ENCODE data around the gene SHMT2.

The SHMT2 gene

GRCh38 chr12:57227315-57228115 lies 2.0 kb upstream of the SHMT2 start:
- DNase-seq (ENCODE audit: low read depth in 2 of 2): no peak

GRCh38 chr12:57229046-57229633 lies 371 bp upstream of the SHMT2 start:
- DNase-seq (ENCODE audit: low read depth in 2 of 2): no peak

GRCh38 chr12:57230381-57231155 lies 1.1 kb downstream of the SHMT2 start:
- no peak for DNase-seq (ENCODE audit: low read depth in 2 of 2)

GRCh38 chr12:57231276-57232021 lies 1.9 kb downstream of the SHMT2 start:
- no peak for DNase-seq (ENCODE audit: low read depth in 2 of 2)

- no peak for DNase-seq (ENCODE audit: low read depth in 2 of 2)
Observed at GRCh38 chr12:57232156-57232756, 2.7 kb downstream of the SHMT2 start.

GRCh38 chr12:57233357-57234232 lies 4.1 kb downstream of the SHMT2 start:
- no peak for DNase-seq (ENCODE audit: low read depth in 2 of 2)

- DNase-seq (ENCODE audit: low read depth in 2 of 2): no peak
Observed at GRCh38 chr12:57234233-57234570, 4.7 kb downstream of the SHMT2 start.

GRCh38 chr12:57234571-57235016 lies 5.1 kb downstream of the SHMT2 start:
- DNase-seq (ENCODE audit: low read depth in 2 of 2): no peak

GRCh38 chr12:57235017-57235727 lies 5.7 kb downstream of the SHMT2 start:
- no peak for DNase-seq (ENCODE audit: low read depth in 2 of 2)

GRCh38 chr12:57235728-57236131 lies 6.2 kb downstream of the SHMT2 start:
- no peak for DNase-seq (ENCODE audit: low read depth in 2 of 2)

- no peak for DNase-seq (ENCODE audit: low read depth in 2 of 2)
Observed at GRCh38 chr12:57236201-57236924, 6.9 kb downstream of the SHMT2 start.

- DNase-seq (ENCODE audit: low read depth in 2 of 2): no peak
Observed at GRCh38 chr12:57236925-57237595, 7.5 kb downstream of the SHMT2 start.

GRCh38 chr12:57237596-57237931 lies 8.1 kb downstream of the SHMT2 start:
- DNase-seq (ENCODE audit: low read depth in 2 of 2): no peak

GRCh38 chr12:57237932-57238853 lies 8.7 kb downstream of the SHMT2 start:
- no peak for DNase-seq (ENCODE audit: low read depth in 2 of 2)

- DNase-seq (ENCODE audit: low read depth in 2 of 2): peak; percentile 65 to 75
Observed at GRCh38 chr12:57238854-57239554, 9.5 kb downstream of the SHMT2 start.

GRCh38 chr12:57239587-57240065 lies 10.1 kb downstream of the SHMT2 start:
- DNase-seq (ENCODE audit: low read depth in 2 of 2): no peak

Measured in stimulated activated CD8-positive, alpha-beta memory T cell treated with anti-CD3 and anti-CD28 coated beads, Interleukin-7, amount 100 ng/mL, for 1 hour (primary cell).